ENCODE measurements around the gene DAB2IP.

The DAB2IP gene

DNA sequence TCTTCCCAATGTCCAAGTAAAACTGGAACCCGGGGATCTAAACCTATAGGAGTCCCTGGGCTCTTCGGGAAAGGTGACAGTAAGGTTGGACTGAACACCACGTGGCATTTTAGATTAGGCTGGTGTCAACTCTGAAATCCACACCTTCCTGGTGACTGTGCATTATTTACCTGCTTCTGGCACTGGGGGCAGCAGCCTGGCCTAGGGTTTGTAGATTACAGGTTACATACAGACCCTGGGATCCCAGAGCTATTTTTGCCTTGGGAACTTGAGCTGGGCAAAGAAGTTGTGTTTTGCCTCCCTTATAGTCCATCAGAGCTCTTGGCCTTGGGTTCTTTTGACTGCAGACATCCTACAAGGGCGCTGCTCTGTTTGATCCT lies 173.2 kb downstream of the DAB2IP start:
- no peak for FAIRE-seq

DNA sequence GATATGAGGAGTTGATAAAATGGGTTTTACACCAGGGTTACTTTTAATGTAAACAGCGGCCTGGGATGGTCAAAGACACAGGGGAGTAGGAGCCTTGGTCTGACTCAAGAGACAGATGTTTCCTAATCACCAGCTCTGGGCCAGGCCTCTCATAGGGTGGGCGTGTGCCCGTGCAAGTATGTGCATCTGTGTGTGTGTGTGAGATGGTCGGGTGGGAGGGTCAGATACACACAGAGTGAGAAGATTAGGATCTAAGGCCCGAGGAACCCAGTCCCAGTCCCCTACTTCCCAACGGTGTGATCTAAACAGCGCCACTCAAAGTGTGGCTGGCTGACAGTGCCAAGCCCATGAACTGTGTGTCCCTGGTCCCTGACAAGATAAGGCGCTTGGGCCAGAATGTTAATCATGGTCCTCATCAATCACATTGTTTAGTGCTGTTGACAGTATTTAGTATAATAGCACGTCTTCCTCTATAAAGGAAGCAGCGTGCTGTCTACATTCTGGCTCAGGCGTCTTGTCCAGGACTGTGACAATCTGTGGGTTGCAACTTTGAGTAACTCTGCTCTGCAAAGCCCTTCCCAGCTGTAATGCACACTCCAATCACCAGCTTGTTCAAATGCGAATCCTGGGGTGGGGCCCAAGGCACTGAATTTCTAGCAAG lies 173.7 kb downstream of the DAB2IP start:
- FAIRE-seq, result no peak

DNA sequence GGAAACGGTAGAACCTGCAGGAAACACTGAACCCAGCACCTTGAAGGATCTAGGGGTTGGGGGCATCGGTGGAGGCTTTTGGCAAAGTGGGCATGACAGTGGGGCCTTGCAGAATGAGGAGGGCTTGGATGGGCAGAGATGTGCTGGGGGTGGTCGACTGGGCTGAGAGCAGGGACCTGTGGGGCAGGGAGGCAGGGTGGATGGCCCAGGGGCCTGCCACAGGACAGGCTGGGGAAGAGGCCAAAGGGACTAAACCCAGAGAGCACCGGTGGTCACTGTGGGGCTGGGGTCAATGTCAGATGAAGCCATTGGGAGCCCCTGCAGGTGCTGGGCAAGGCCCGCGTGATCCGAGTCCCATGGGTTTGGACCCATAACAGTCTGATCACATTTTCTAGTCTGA lies 175.3 kb downstream of the DAB2IP start:
- FAIRE-seq, result no peak

DNA sequence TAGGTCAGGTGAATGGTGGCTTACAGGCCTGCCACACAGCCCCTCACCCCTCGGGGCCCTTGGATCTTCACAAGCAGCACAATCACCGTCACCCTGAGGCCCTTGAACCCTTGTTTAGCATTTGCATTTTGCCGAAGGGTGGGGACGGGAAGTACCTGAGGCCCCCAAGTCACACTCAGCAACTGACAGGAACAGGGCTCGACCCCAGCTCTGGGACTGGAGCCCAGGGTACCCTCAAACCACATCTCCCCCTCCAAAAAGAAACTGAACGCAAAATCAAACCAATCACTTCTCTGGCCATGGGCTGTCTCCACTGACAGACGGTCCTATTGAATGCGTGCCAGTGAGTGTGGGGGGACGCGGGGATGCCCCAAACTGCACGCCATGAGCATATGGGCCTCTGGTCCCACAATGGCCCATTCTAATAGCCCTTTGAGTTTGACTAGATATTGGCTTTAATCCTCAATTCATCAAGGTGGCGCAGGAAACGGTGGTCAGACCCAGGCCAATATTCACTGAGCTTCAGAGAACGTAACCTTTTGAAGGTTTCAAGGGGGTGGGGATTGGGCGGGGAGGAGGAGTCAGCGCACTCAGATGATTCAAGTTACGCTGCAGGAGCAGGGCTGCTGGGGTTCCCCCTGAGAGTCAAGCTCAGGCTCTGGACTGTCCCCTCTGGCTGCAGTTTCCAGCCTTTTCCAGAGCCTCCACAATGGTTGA lies 176.0 kb downstream of the DAB2IP start:
- no peak for FAIRE-seq

DNA sequence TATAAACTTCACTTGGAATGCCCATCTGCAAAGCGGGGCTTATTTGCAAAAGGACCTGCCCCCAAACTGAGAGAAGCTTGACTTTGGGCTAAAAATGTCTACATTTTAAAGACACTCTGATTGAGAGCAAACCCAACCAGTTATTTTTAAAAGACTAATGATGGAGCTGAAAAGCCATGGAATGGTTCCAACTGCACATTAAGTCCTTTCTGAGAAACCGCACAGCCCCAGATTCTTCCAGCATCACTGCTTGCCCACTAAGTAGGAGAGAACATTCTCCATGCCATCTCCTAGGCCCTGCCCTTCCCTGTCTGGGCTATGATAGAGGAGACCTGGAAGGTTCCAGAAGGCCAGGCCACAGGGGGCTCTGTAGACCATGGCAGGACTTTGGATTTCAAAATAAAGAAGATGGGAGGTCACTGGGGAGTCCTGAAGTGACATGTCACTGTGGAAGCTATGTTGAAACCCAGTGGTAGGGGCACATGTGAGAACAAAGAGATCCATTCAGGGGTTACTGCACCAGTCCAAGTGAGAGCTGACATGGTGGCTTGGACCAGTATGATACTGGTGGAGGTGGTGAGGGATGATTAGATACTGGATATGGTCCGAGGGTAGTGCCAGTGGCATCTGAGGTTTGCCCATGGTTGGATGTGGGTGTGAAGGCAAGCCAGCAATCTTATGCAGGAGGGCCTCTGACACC lies 179.2 kb downstream of the DAB2IP start:
- FAIRE-seq, result no peak

DNA sequence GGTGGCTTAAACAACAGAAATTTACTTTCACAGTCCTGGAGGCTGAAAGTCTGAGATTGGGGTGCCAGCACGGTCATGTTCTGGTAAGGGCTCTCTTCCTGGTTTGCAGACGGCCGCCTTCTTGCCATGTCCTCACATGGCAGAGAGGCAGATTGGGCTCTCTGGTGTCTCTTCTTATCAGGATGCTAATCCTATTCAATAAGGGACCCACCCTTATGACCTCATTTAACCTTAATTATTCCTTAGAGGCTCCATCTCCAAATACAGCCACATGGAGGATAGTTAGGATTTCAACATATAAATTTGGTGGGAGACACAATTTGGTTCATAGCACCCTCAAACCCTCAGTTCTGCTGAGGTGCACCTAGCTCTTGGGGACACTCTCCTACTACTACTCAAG lies 180.4 kb downstream of the DAB2IP start:
- FAIRE-seq, result no peak

DNA sequence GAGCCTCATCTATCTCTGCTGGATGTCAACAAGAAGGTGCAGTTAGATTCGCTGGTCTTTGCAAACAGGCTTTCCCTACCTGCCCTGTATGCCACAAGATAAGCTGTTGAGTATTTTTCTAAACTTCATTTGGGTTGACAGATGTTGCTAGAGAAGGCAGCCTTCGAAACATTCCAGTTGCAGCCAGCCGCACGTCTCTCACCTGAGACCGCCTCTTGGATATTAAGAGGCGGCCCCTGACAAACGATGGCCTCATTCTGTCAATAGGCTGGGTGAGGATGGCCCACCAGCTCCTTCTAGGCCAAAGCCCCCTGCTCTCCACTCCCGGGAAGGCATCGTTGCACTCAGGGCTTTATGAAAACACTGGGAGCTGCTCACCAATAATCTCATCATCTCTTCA lies 181.6 kb downstream of the DAB2IP start:
- no peak for FAIRE-seq

Data from G401.6 (cell line).